Activated CD4-positive, alpha-beta T cell treated with anti-CD3 and anti-CD28 coated beads, Interleukin-2, amount 10 ng/mL, durations not matched to agents 7 days and 5 days (primary cell): Measurements from ENCODE around the gene FAM3C. TPM values are rescaled to one million over a fixed set of nuclear protein-coding genes. Genes with fewer than 3 reads are reported as not detected.
"Not testable (repeated sequence)": the region's sequence is repeated elsewhere in the genome, so short reads cannot be mapped to it uniquely, and the experiment has no call there.

Experiments
- CTCF ChIA-PET: fragments of 350-600 bp; sonication (Branson Sonifier 250); formaldehyde crosslinking; loops from one replicate; lab custom pipeline; 2021; ENCODE audit warnings: antibody characterized with exemption; lab: Charles Lee
- POLR2A ChIA-PET: fragments of 350-600 bp; sonication (Branson Sonifier 250); formaldehyde crosslinking; loops from one replicate; lab custom pipeline; 2021; ENCODE audit warnings: antibody characterized with exemption; lab: Charles Lee
- DNase-seq: peaks from one replicate; pipeline ENCODE4 v3.0.0-alpha.2; 2020
- H3K27ac Mint-ChIP-seq: one replicate; pipeline ENCODE4 v1.8.0; 2021; ENCODE audit warnings: mild to moderate bottlenecking, moderate library complexity, mixed read lengths
- H3K27me3 Mint-ChIP-seq: one replicate; pipeline ENCODE4 v1.8.0; 2021; ENCODE audit warnings: mixed read lengths
- H3K36me3 Mint-ChIP-seq: one replicate; pipeline ENCODE4 v1.8.0; 2021; ENCODE audit warnings: low read depth, mixed read lengths
- H3K4me1 Mint-ChIP-seq: one replicate; pipeline ENCODE4 v1.8.0; 2021; ENCODE audit warnings: mixed read lengths
- H3K4me3 Mint-ChIP-seq: one replicate; pipeline ENCODE4 v1.8.0; 2021; ENCODE audit warnings: mild to moderate bottlenecking, moderate library complexity, mixed read lengths
- H3K9me3 Mint-ChIP-seq: one replicate; pipeline ENCODE4 v1.8.0; 2021; ENCODE audit warnings: mixed read lengths
- total RNA-seq, 2 experiments: library from RNA; stranded (reverse); gene quantifications; one replicate each; pipeline ENCODE4 v1.2.3, GENCODE V29; 2021

Gene FAM3C
- total RNA-seq, 2 experiments from 2014 or later = 12.2 to 15.6 TPM

GRCh38 chr7:121315170-121315569 lies 80.9 kb downstream of the FAM3C start:
- H3K27ac Mint-ChIP-seq, H3K4me3 Mint-ChIP-seq, H3K27me3 Mint-ChIP-seq, H3K4me1 Mint-ChIP-seq, H3K9me3 Mint-ChIP-seq, POLR2A ChIA-PET, H3K36me3 Mint-ChIP-seq, CTCF ChIA-PET, DNase-seq: not testable (repeated sequence)

- no peak overlapping the region for H3K4me3 Mint-ChIP-seq
- CTCF ChIA-PET = no interaction called here
These were observed 82.1 kb downstream of the FAM3C start for GRCh38 chr7:121313793-121314676.

GRCh38 chr7:121313220-121313792 lies 82.8 kb downstream of the FAM3C start:
- no peak overlapping the region for H3K4me3 Mint-ChIP-seq
- H3K27me3 Mint-ChIP-seq = peaks cover 9% of the 10 kb centered on the region
- ChIA-PET CTCF (no interaction called here), POLR2A (no interaction called here)
- no peaks in the 10 kb centered on the region for H3K9me3 Mint-ChIP-seq
- DNase-seq = no peak
- H3K36me3 Mint-ChIP-seq = no peaks in the 10 kb centered on the region
- H3K4me1 Mint-ChIP-seq = no peaks in the 10 kb centered on the region
- H3K27ac Mint-ChIP-seq = no peak overlapping the region

More at GRCh38 chr7:121313793-121314676, 82.1 kb downstream of the FAM3C start:
- Mint-ChIP-seq H3K36me3 (no peaks in the 10 kb centered on the region), H3K4me1 (no peaks in the 10 kb centered on the region), H3K27me3 (peaks cover 5% of the 10 kb centered on the region), H3K27ac (no peak overlapping the region), H3K9me3 (no peaks in the 10 kb centered on the region)
- DNase-seq = no peak
- POLR2A ChIA-PET = no interaction called here

GRCh38 chr7:121307021-121307574 lies 89.0 kb downstream of the FAM3C start:
- Mint-ChIP-seq H3K4me1 (no peaks in the 10 kb centered on the region), H3K27me3 (peaks cover 17% of the 10 kb centered on the region), H3K36me3 (no peaks in the 10 kb centered on the region), H3K4me3 (no peak overlapping the region), H3K9me3 (no peaks in the 10 kb centered on the region), H3K27ac (no peak overlapping the region)
- ChIA-PET CTCF (no interaction called here), POLR2A (no interaction called here)
- no peak for DNase-seq

GRCh38 chr7:121306565-121306964 lies 89.5 kb downstream of the FAM3C start:
- peaks cover 17% of the 10 kb centered on the region for H3K27me3 Mint-ChIP-seq
- no peak overlapping the region for H3K27ac Mint-ChIP-seq
- DNase-seq = no peak
- ChIA-PET CTCF (no interaction called here), POLR2A (no interaction called here)
- no peaks in the 10 kb centered on the region for H3K36me3 Mint-ChIP-seq
- no peak overlapping the region for H3K4me3 Mint-ChIP-seq
- H3K4me1 Mint-ChIP-seq = no peaks in the 10 kb centered on the region
- no peaks in the 10 kb centered on the region for H3K9me3 Mint-ChIP-seq

GRCh38 chr7:121305109-121305508 lies 91.0 kb downstream of the FAM3C start:
- H3K36me3 Mint-ChIP-seq = no peaks in the 10 kb centered on the region
- H3K4me3 Mint-ChIP-seq = no peak overlapping the region
- no peak for DNase-seq
- H3K9me3 Mint-ChIP-seq = no peaks in the 10 kb centered on the region
- POLR2A ChIA-PET = no interaction called here
- H3K4me1 Mint-ChIP-seq = no peaks in the 10 kb centered on the region
- CTCF ChIA-PET = no interaction called here
- H3K27me3 Mint-ChIP-seq = peaks cover 18% of the 10 kb centered on the region
- H3K27ac Mint-ChIP-seq = no peak overlapping the region

- H3K9me3 Mint-ChIP-seq = no peaks in the 10 kb centered on the region
- no peaks in the 10 kb centered on the region for H3K4me1 Mint-ChIP-seq
- H3K36me3 Mint-ChIP-seq = no peaks in the 10 kb centered on the region
- H3K27me3 Mint-ChIP-seq = peaks cover 18% of the 10 kb centered on the region
- ChIA-PET POLR2A (no interaction called here), CTCF (no interaction called here)
- DNase-seq = no peak
- H3K4me3 Mint-ChIP-seq = no peak overlapping the region
- H3K27ac Mint-ChIP-seq = no peak overlapping the region
These were observed 91.9 kb downstream of the FAM3C start for GRCh38 chr7:121304102-121304658.

GRCh38 chr7:121303422-121304101 lies 92.5 kb downstream of the FAM3C start:
- no peaks in the 10 kb centered on the region for H3K36me3 Mint-ChIP-seq
- POLR2A ChIA-PET = no interaction called here
- H3K4me1 Mint-ChIP-seq = no peaks in the 10 kb centered on the region
- peaks cover 14% of the 10 kb centered on the region for H3K27me3 Mint-ChIP-seq
- H3K9me3 Mint-ChIP-seq = no peaks in the 10 kb centered on the region
- CTCF ChIA-PET = no interaction called here
- no peak overlapping the region for H3K27ac Mint-ChIP-seq
- no peak overlapping the region for H3K4me3 Mint-ChIP-seq
- DNase-seq = no peak

- CTCF ChIA-PET = no interaction called here
- Mint-ChIP-seq H3K27ac (no peak overlapping the region), H3K36me3 (no peaks in the 10 kb centered on the region), H3K9me3 (no peaks in the 10 kb centered on the region), H3K4me1 (no peaks in the 10 kb centered on the region), H3K27me3 (peaks cover 12% of the 10 kb centered on the region), H3K4me3 (no peak overlapping the region)
- POLR2A ChIA-PET = no interaction called here
- no peak for DNase-seq
These were observed 93.8 kb downstream of the FAM3C start for GRCh38 chr7:121302214-121302745.

GRCh38 chr7:121301446-121302213 lies 94.5 kb downstream of the FAM3C start:
- H3K27ac Mint-ChIP-seq = no peak overlapping the region
- H3K4me3 Mint-ChIP-seq = no peak overlapping the region
- H3K9me3 Mint-ChIP-seq = no peaks in the 10 kb centered on the region
- ChIA-PET POLR2A (no interaction called here), CTCF (no interaction called here)
- peaks cover 12% of the 10 kb centered on the region for H3K27me3 Mint-ChIP-seq
- DNase-seq = no peak
- no peaks in the 10 kb centered on the region for H3K4me1 Mint-ChIP-seq
- H3K36me3 Mint-ChIP-seq = no peaks in the 10 kb centered on the region

GRCh38 chr7:121300685-121301420 lies 95.3 kb downstream of the FAM3C start:
- H3K27ac Mint-ChIP-seq = no peak overlapping the region
- DNase-seq = no peak
- no peaks in the 10 kb centered on the region for H3K4me1 Mint-ChIP-seq
- H3K4me3 Mint-ChIP-seq = no peak overlapping the region
- no peaks in the 10 kb centered on the region for H3K9me3 Mint-ChIP-seq
- H3K36me3 Mint-ChIP-seq = no peaks in the 10 kb centered on the region
- CTCF ChIA-PET = interaction anchor here (0.9 kb wide), 1 partner anchor 29 kb away, joined by 3 read pairs; no protein-coding TSS in a partner anchor
- POLR2A ChIA-PET = no interaction called here
- H3K27me3 Mint-ChIP-seq = peaks cover 8% of the 10 kb centered on the region
